CD4-positive, CD25-positive, alpha-beta regulatory T cell (primary cell): Measurements from ENCODE around the gene SERINC3. TPM values are rescaled to one million over a fixed set of nuclear protein-coding genes. Genes with fewer than 3 reads are reported as not detected.

Experiments
- ATAC-seq, 2 donors: fragments of 150-1000 bp; cut with Tn5 transposase; one replicate each; pipeline ENCODE4 v1.10.0; 2021; ENCODE audit warnings: low read depth in 2 of 2, moderate number of reproducible peaks in 2 of 2, moderate library complexity in 1 of 2
- DNase-seq, 3 donors: peaks; one replicate each; pipeline versions ENCODE4 v3.0.0 to v3.0.0-alpha.2; 2012 to 2022; ENCODE audit warnings: mixed read lengths in 1 of 3
- H3K27ac ChIP-seq: one replicate; pipeline ENCODE4 v1.7.0; 2013; ENCODE audit warnings: mild to moderate bottlenecking, low read length; ENCODE audit not compliant: insufficient read depth, poor library complexity, severe bottlenecking
- H3K27me3 ChIP-seq: one replicate; pipeline ENCODE4 v1.7.0; 2013; ENCODE audit warnings: low read length; ENCODE audit not compliant: control insufficient read depth, insufficient read depth
- H3K36me3 ChIP-seq: one replicate; pipeline ENCODE4 v1.7.0; 2013; ENCODE audit warnings: mild to moderate bottlenecking, low read length, moderate library complexity; ENCODE audit not compliant: control insufficient read depth, insufficient read depth
- H3K4me1 ChIP-seq: 2 replicates; pipeline ENCODE4 v1.7.0; 2013; ENCODE audit warnings: mild to moderate bottlenecking, low read length; ENCODE audit not compliant: insufficient read depth, control insufficient read depth, poor library complexity, severe bottlenecking
- H3K4me3 ChIP-seq: one replicate; pipeline ENCODE4 v1.7.0; 2013; ENCODE audit warnings: low read depth, mild to moderate bottlenecking, low read length, moderate library complexity
- H3K9me3 ChIP-seq, 2 experiments: 1 replicate in 1 of 2; 2 replicates in 1 of 2; pipeline ENCODE4 v1.7.0; 2013; ENCODE audit warnings: low read length in 2 of 2, mild to moderate bottlenecking in 1 of 2, moderate library complexity in 1 of 2; ENCODE audit not compliant: control insufficient read depth in 2 of 2
- H3K27ac Mint-ChIP-seq, 3 donors: one replicate each; pipeline ENCODE4 v1.8.0; 2020 to 2022; ENCODE audit warnings: mild to moderate bottlenecking in 3 of 3, mixed read lengths in 3 of 3, moderate library complexity in 2 of 3
- H3K27me3 Mint-ChIP-seq: one replicate; pipeline ENCODE4 v1.8.0; 2022; ENCODE audit warnings: mild to moderate bottlenecking, mixed read lengths
- H3K36me3 Mint-ChIP-seq: one replicate; pipeline ENCODE4 v1.8.0; 2020; ENCODE audit warnings: mixed read lengths
- H3K4me1 Mint-ChIP-seq, 4 donors: one replicate each; pipeline ENCODE4 v1.8.0; 2020 to 2022; ENCODE audit warnings: mixed read lengths in 4 of 4, mild to moderate bottlenecking in 1 of 4
- H3K4me3 Mint-ChIP-seq, 4 donors: one replicate each; pipeline ENCODE4 v1.8.0; 2020 to 2022; ENCODE audit warnings: mild to moderate bottlenecking in 4 of 4, mixed read lengths in 4 of 4, moderate library complexity in 3 of 4
- H3K9me3 Mint-ChIP-seq, 7 donors: one replicate each; pipeline ENCODE4 v1.8.0; 2020 to 2022; ENCODE audit warnings: mixed read lengths in 7 of 7, mild to moderate bottlenecking in 3 of 7, moderate library complexity in 2 of 7
- polyA plus RNA-seq, 4 donors: library from polyadenylated mRNA; unstranded; fragments of 300-500 nt; fragmentation: Illumina TruSeq; gene quantifications; one replicate each; pipeline ENCODE4 v1.2.3, GENCODE V29; 2021
- total RNA-seq: library from RNA; stranded (reverse); gene quantifications from one replicate; pipeline ENCODE4 v1.2.3, GENCODE V29; 2022

Gene SERINC3
- total and polyA plus RNA-seq, 5 donors from 2014 or later, result 77.3 to 254 (median 196) TPM

DNA sequence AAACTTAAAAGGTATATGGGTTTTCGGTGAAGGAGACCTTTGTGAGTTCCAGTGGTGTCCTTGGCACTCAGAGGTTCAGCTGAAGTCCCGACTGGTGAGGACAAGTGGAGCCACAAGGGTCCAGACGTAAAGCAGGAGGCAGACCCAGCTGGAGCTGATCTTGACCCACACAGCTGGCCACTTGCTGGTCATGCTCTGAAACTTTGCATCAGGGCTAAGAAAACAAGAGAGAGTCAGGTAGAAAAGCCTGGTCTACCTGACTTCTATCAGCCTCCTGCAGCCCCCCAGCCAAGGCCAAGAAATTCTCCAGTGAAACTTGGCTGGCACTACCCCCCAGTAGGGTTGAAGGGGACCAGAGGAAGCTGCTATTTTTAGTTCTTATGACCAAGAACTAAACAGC is 21.6 kb downstream of the SERINC3 start:
- Mint-ChIP-seq H3K4me3 (no peak overlapping the region), H3K36me3 (peaks cover 65% of the 10 kb centered on the region), H3K4me1 (peaks cover 12 to 23% (median 17%) of the 10 kb centered on the region in 4 donors), H3K27me3 (no peaks in the 10 kb centered on the region), H3K27ac (no peak overlapping the region), H3K9me3 (no peaks in the 10 kb centered on the region)
- Histone ChIP-seq H3K27me3 (no peaks in the 10 kb centered on the region), H3K36me3 (peaks cover 94% of the 10 kb centered on the region), H3K9me3 (no peaks in the 10 kb centered on the region), H3K27ac (no peak overlapping the region), H3K4me3 (no peak overlapping the region), H3K4me1 (no peaks in the 10 kb centered on the region)
- no peak for ATAC-seq
- no peak for DNase-seq

DNA sequence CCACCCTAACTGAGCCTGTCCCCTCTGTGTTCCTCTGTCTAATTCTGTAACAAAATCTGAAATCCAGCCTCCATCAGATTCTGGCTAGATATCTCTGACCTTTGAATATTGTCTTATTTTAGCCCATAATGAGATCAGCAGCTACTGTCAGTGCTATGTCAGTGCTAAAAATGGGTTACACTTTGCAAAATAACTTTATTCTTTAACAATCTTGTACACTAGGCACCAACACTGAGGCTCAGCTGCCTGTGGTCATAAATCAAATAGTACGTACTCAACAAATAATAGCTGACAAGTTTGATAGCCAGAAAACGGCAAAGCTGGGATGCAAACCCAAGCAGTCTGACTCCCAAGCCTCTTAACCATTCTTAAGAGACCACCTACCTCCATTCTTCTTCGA is 24.1 kb downstream of the SERINC3 start:
- DNase-seq (no peak), ATAC-seq (no peak)
- H3K27me3 Mint-ChIP-seq, result no peaks in the 10 kb centered on the region
- Histone ChIP-seq H3K4me3 (no peak overlapping the region), H3K9me3 (no peaks in the 10 kb centered on the region), H3K27me3 (no peaks in the 10 kb centered on the region), H3K4me1 (no peaks in the 10 kb centered on the region), H3K36me3 (peaks cover 88% of the 10 kb centered on the region), H3K27ac (no peak overlapping the region)
- no peaks in the 10 kb centered on the region for H3K9me3 Mint-ChIP-seq
- peak overlapping the region; percentile 25 to 85 (median 40) for H3K27ac Mint-ChIP-seq
- H3K4me1 Mint-ChIP-seq, result peaks cover 13 to 24% (median 17%) of the 10 kb centered on the region in 4 donors
- H3K36me3 Mint-ChIP-seq, result peaks cover 62% of the 10 kb centered on the region
- no peak overlapping the region for H3K4me3 Mint-ChIP-seq

DNA sequence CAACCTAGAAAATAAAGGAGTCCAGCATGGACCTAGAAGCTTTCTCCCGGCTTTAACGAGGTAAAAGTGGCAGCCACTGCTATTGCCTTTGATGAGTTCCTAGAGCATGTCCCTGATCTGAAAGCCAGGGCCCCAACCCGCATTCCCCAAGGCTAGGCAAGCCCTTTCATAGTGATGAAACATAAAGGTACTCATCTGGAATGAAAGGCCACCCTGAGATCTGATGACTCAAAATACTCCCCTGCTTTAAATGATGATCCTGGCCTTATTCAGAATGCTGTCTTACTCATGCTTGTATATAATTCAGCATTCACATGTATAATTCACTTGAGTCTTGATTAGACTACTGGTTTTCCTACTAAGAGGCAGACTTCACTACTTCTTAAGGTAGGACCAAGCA is 24.9 kb downstream of the SERINC3 start:
- H3K27ac ChIP-seq, result no peak overlapping the region

DNA sequence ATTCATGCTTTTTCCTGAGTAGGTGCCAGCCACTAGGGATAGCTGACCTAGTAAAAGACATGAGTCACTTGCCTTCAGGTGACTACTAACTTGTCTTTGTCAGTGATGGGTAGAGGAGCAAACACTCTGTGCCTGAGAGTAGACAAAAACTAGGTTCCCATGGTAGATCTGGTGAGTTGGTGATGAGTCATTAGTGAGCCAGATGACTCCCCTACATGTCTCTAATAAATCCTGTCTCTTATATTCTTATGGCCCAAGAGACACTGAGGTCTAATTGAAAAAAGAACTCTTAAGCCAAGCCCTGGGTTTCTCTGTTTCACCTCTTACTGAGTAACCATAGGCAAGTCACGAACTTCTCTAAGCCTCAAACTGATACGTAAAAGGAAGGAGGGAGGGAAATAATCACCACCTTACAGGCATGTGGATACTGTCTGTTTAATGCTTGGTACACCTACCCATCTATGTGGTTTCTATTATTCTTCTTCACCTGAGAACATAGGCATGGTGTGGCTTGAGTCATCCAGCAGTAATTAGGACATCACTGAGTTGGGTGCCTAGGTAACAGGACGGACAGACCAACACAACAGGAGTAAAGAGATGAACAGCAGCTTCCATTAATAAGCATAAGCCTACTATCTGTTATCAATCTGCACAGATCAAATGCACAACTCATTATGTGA is 25.9 kb downstream of the SERINC3 start:
- H3K27me3 ChIP-seq, result no peaks in the 10 kb centered on the region
- H3K36me3 Mint-ChIP-seq, result peaks cover 57% of the 10 kb centered on the region
- ATAC-seq (peak; percentile 80 to 82), DNase-seq (peak in 1 of 3 donors; percentile 26)
- peak overlapping the region; percentile 42 to 86 (median 62) for H3K27ac Mint-ChIP-seq
- H3K9me3 ChIP-seq, result no peaks in the 10 kb centered on the region
- H3K27me3 Mint-ChIP-seq, result no peaks in the 10 kb centered on the region
- no peaks in the 10 kb centered on the region for H3K9me3 Mint-ChIP-seq
- no peak overlapping the region for H3K4me3 ChIP-seq
- H3K4me1 Mint-ChIP-seq, result peaks cover 10 to 29% (median 19%) of the 10 kb centered on the region in 4 donors
- H3K27ac ChIP-seq, result no peak overlapping the region
- H3K4me1 ChIP-seq, result no peaks in the 10 kb centered on the region
- H3K36me3 ChIP-seq, result peaks cover 79% of the 10 kb centered on the region
- H3K4me3 Mint-ChIP-seq, result no peak overlapping the region

More for the DNA sequence above, 24.9 kb downstream of the SERINC3 start:
- Mint-ChIP-seq H3K27me3 (no peaks in the 10 kb centered on the region), H3K4me3 (no peak overlapping the region), H3K36me3 (peaks cover 59% of the 10 kb centered on the region), H3K27ac (peak overlapping the region; percentile 25 to 45 (median 38)), H3K4me1 (peaks cover 13 to 24% (median 16%) of the 10 kb centered on the region in 4 donors), H3K9me3 (no peaks in the 10 kb centered on the region)
- peaks cover 87% of the 10 kb centered on the region for H3K36me3 ChIP-seq
- ATAC-seq (peak in 1 of 2 donors; percentile 7), DNase-seq (no peak)
- no peak overlapping the region for H3K4me3 ChIP-seq
- H3K4me1 ChIP-seq, result no peaks in the 10 kb centered on the region
- H3K27me3 ChIP-seq, result no peaks in the 10 kb centered on the region
- no peaks in the 10 kb centered on the region for H3K9me3 ChIP-seq

DNA sequence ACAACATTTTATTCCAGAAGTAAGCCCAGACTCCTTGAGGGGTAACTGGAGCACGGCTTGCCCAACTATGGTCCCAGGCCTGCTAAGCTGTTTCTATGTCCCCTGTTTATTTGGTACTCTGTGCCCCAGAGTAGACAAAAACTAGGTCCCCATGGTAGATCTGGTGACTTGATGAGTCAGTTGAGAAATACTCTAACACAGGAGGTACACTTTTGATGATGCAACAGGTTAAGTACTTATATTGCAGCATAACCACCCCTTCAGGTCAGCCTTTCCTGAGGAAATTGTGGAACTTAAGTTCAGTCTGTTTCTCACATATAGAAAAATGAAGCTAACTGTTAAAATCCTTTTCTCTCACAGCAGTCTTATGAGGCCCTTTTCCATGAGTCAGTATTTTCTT is 26.6 kb downstream of the SERINC3 start:
- Mint-ChIP-seq H3K4me1 (peaks cover 10 to 27% (median 19%) of the 10 kb centered on the region in 4 donors), H3K27ac (peak overlapping the region; percentile 42 to 86 (median 55)), H3K27me3 (no peaks in the 10 kb centered on the region), H3K36me3 (peaks cover 58% of the 10 kb centered on the region), H3K4me3 (no peak overlapping the region), H3K9me3 (no peaks in the 10 kb centered on the region)
- peaks cover 74% of the 10 kb centered on the region for H3K36me3 ChIP-seq
- no peaks in the 10 kb centered on the region for H3K27me3 ChIP-seq
- H3K4me3 ChIP-seq, result no peak overlapping the region
- H3K27ac ChIP-seq, result no peak overlapping the region
- ATAC-seq (no peak), DNase-seq (no peak)
- no peaks in the 10 kb centered on the region for H3K4me1 ChIP-seq
- no peaks in the 10 kb centered on the region for H3K9me3 ChIP-seq

DNA sequence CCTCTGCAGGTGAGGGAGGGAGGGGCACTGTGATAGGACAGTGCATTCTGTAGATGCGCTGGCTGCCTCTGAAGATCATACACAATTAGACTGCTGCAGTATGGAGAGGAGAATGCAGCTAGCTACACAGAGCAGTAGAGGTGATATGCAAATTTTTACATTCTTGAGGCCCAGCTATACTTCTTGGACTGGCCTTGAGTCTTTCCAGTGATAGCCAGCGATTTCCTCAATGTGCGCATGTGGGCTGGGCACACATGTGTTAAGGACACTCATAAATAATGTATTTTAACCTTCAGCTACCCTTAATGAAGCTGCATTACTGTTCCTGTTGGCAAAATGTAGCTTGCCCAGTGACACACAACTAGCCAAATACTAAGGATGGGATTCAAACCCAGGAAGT is 27.2 kb downstream of the SERINC3 start:
- Mint-ChIP-seq H3K36me3 (peaks cover 60% of the 10 kb centered on the region), H3K4me3 (no peak overlapping the region), H3K4me1 (peaks cover 10 to 28% (median 19%) of the 10 kb centered on the region in 4 donors), H3K27me3 (no peaks in the 10 kb centered on the region), H3K27ac (no peak overlapping the region), H3K9me3 (no peaks in the 10 kb centered on the region)
- Histone ChIP-seq H3K9me3 (no peaks in the 10 kb centered on the region), H3K27me3 (no peaks in the 10 kb centered on the region), H3K4me1 (no peaks in the 10 kb centered on the region), H3K36me3 (peaks cover 74% of the 10 kb centered on the region), H3K27ac (no peak overlapping the region), H3K4me3 (no peak overlapping the region)
- ATAC-seq, result no peak
- no peak for DNase-seq

DNA sequence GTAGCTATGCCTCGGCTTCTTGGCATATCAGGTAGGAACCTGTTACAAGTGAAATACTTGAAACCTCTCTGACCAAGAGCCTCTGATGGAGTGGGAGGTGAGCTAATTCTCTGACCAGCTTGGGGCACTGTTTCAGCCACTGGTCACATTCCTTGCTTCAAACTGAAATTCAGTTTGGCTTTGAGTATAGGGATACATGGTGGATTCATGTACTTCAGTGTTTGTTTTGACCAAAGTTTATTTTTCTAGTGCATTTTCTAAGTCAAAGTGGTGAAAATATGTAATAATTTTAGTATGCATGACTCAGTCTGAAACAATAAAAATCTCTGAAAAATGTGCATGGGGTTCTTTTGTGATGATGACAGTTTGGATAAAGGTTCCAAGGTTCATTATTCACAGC is 27.6 kb downstream of the SERINC3 start:
- no peak for ATAC-seq
- Mint-ChIP-seq H3K4me1 (peaks cover 8 to 28% (median 19%) of the 10 kb centered on the region in 4 donors), H3K27ac (peak overlapping the region in 1 of 3 donors; percentile 65), H3K27me3 (no peaks in the 10 kb centered on the region), H3K9me3 (no peaks in the 10 kb centered on the region), H3K36me3 (peaks cover 63% of the 10 kb centered on the region), H3K4me3 (no peak overlapping the region)
- peaks cover 74% of the 10 kb centered on the region for H3K36me3 ChIP-seq
- no peaks in the 10 kb centered on the region for H3K9me3 ChIP-seq
- H3K4me1 ChIP-seq, result no peaks in the 10 kb centered on the region
- no peak for DNase-seq
- no peak overlapping the region for H3K4me3 ChIP-seq
- no peaks in the 10 kb centered on the region for H3K27me3 ChIP-seq
- no peak overlapping the region for H3K27ac ChIP-seq
